WTC11 (cell line): Measurements from ENCODE around the gene BCS1L. TPM values are rescaled to one million over a fixed set of nuclear protein-coding genes. Genes with fewer than 3 reads are reported as not detected.

Source experiments
- ATAC-seq: fragments of 200-7000 bp; cut with Tn5 transposase; 2 replicates; pipeline ENCODE4 v1.10.0; 2021; ENCODE audit warnings: mild to moderate bottlenecking, moderate library complexity
- CTCF ChIA-PET: fragments of 300-600 bp; sonication (Branson Sonifier 250); formaldehyde crosslinking; loops from one replicate; lab custom pipeline; 2021; ENCODE audit warnings: antibody characterized with exemption; lab: Charles Lee
- POLR2A ChIA-PET: fragments of 350-600 bp; sonication (Branson Sonifier 250); formaldehyde crosslinking; loops from one replicate; lab custom pipeline; 2021; ENCODE audit warnings: antibody characterized with exemption; lab: Charles Lee
- DNase-seq: peaks from one replicate; pipeline ENCODE4 v3.0.0; 2021; ENCODE audit warnings: low spot score
- H3K27ac Mint-ChIP-seq: 2 replicates; pipeline ENCODE4 v1.8.0; 2021; ENCODE audit warnings: mixed read lengths
- H3K27me3 Mint-ChIP-seq: 2 replicates; pipeline ENCODE4 v1.8.0; 2021; ENCODE audit warnings: low read depth, mild to moderate bottlenecking, moderate library complexity, mixed read lengths
- H3K36me3 Mint-ChIP-seq: 2 replicates; pipeline ENCODE4 v1.8.0; 2021; ENCODE audit warnings: mixed read lengths
- H3K4me1 Mint-ChIP-seq: 2 replicates; pipeline ENCODE4 v1.8.0; 2022; ENCODE audit warnings: mixed read lengths
- H3K4me3 Mint-ChIP-seq: 2 replicates; pipeline ENCODE4 v1.8.0; 2021; ENCODE audit warnings: mild to moderate bottlenecking, moderate library complexity, mixed read lengths
- H3K9me3 Mint-ChIP-seq: 2 replicates; pipeline ENCODE4 v1.8.0; 2021; ENCODE audit warnings: mixed read lengths
- CBFB ChIP-seq: sonication (generic); formaldehyde crosslinking; IDR thresholded peaks from 2 replicates; pipeline ENCODE4 v1.8.1; 2022; ENCODE audit warnings: mild to moderate bottlenecking, low read depth, missing genetic modification reagents
- CREB1 ChIP-seq: sonication (generic); formaldehyde crosslinking; IDR thresholded peaks from 2 replicates; pipeline ENCODE4 v1.8.0; 2023; ENCODE audit warnings: mild to moderate bottlenecking, missing genetic modification reagents
- EMX1 ChIP-seq: fragments of 250-450 bp; sonication (Bioruptor Pico); IDR thresholded peaks from 2 replicates; pipeline ENCODE4 v1.8.0; 2021; ENCODE audit warnings: mild to moderate bottlenecking
- ETV6 ChIP-seq: sonication (generic); formaldehyde crosslinking; IDR thresholded peaks from 2 replicates; pipeline ENCODE4 v1.8.1; 2022; ENCODE audit warnings: mild to moderate bottlenecking, missing genetic modification reagents
- FOXP1 ChIP-seq: sonication (generic); formaldehyde crosslinking; IDR thresholded peaks from 2 replicates; pipeline ENCODE4 v1.8.0; 2022; ENCODE audit warnings: missing genetic modification reagents, mild to moderate bottlenecking, moderate library complexity, borderline replicate concordance
- HMGA2 ChIP-seq: fragments of 250-450 bp; sonication (Bioruptor Pico); IDR thresholded peaks from 2 replicates; pipeline ENCODE4 v1.4.0; 2021; ENCODE audit warnings: mild to moderate bottlenecking, moderate library complexity
- JAZF1 ChIP-seq: fragments of 250-450 bp; sonication (Bioruptor Pico); IDR thresholded peaks from 2 replicates; pipeline ENCODE4 v1.9.0; 2021; ENCODE audit warnings: moderate library complexity, mild to moderate bottlenecking, inconsistent platforms
- NR1H2 ChIP-seq: sonication (generic); formaldehyde crosslinking; IDR thresholded peaks from 2 replicates; pipeline ENCODE4 v1.9.0; 2021; ENCODE audit warnings: mild to moderate bottlenecking, moderate library complexity, missing genetic modification reagents
- RORB ChIP-seq: fragments of 250-450 bp; sonication (Bioruptor Pico); IDR thresholded peaks from 2 replicates; pipeline ENCODE4 v1.9.0; 2021; ENCODE audit warnings: mild to moderate bottlenecking
- TEAD4 ChIP-seq: sonication (generic); formaldehyde crosslinking; IDR thresholded peaks from 2 replicates; pipeline ENCODE4 v1.8.0; 2022; ENCODE audit warnings: mild to moderate bottlenecking, missing genetic modification reagents
- TP53 ChIP-seq: sonication (generic); formaldehyde crosslinking; IDR thresholded peaks from 2 replicates; pipeline ENCODE4 v1.8.1; 2023; ENCODE audit warnings: mild to moderate bottlenecking, missing genetic modification reagents
- ZNF219 ChIP-seq: sonication (generic); formaldehyde crosslinking; IDR thresholded peaks from 2 replicates; pipeline ENCODE4 v1.8.0; 2023; ENCODE audit warnings: missing genetic modification reagents, mild to moderate bottlenecking, borderline replicate concordance
- ZNF263 ChIP-seq: sonication (generic); formaldehyde crosslinking; IDR thresholded peaks from 2 replicates; pipeline ENCODE4 v1.8.1; 2022; ENCODE audit warnings: low read depth, mild to moderate bottlenecking, moderate library complexity, missing genetic modification reagents
- ZNF671 ChIP-seq: fragments of 250-450 bp; sonication (Bioruptor Pico); IDR thresholded peaks from 2 replicates; pipeline ENCODE4 v1.8.0; 2021; ENCODE audit warnings: mild to moderate bottlenecking
- total RNA-seq: library from RNA; stranded (reverse); gene quantifications from 3 replicates; pipeline ENCODE4 v1.2.3, GENCODE V29; 2021
- TF ChIP-seq, protein P1 (sequence below): fragments of 250-450 bp; sonication (Bioruptor Pico); IDR thresholded peaks from 2 replicates; pipeline ENCODE4 v1.9.0; 2021; ENCODE audit warnings: mild to moderate bottlenecking
- TF ChIP-seq, protein P2 (sequence below): sonication (generic); formaldehyde crosslinking; IDR thresholded peaks from 2 replicates; pipeline ENCODE4 v1.8.1; 2022; ENCODE audit warnings: mild to moderate bottlenecking, moderate library complexity, missing genetic modification reagents
- TF ChIP-seq, protein P3 (sequence below): sonication (generic); formaldehyde crosslinking; IDR thresholded peaks from 2 replicates; pipeline ENCODE4 v1.8.1; 2023; ENCODE audit warnings: mild to moderate bottlenecking, missing genetic modification reagents
- TF ChIP-seq, protein P4 (sequence below): fragments of 250-450 bp; sonication (Bioruptor Pico); IDR thresholded peaks from 2 replicates; pipeline ENCODE4 v1.9.0; 2021; ENCODE audit warnings: moderate library complexity, mild to moderate bottlenecking, inconsistent platforms, borderline replicate concordance
- TF ChIP-seq, protein P5 (sequence below): sonication (generic); formaldehyde crosslinking; IDR thresholded peaks from 2 replicates; pipeline ENCODE4 v1.8.0; 2022; ENCODE audit warnings: missing genetic modification reagents
- TF ChIP-seq, protein P6 (sequence below): fragments of 250-450 bp; sonication (Bioruptor Pico); IDR thresholded peaks from 2 replicates; pipeline ENCODE4 v2.1.2; 2022; ENCODE audit warnings: mild to moderate bottlenecking, moderate library complexity

Gene BCS1L
- total RNA-seq, 1 experiment from 2014 or later, result 32.7 TPM

DNA sequence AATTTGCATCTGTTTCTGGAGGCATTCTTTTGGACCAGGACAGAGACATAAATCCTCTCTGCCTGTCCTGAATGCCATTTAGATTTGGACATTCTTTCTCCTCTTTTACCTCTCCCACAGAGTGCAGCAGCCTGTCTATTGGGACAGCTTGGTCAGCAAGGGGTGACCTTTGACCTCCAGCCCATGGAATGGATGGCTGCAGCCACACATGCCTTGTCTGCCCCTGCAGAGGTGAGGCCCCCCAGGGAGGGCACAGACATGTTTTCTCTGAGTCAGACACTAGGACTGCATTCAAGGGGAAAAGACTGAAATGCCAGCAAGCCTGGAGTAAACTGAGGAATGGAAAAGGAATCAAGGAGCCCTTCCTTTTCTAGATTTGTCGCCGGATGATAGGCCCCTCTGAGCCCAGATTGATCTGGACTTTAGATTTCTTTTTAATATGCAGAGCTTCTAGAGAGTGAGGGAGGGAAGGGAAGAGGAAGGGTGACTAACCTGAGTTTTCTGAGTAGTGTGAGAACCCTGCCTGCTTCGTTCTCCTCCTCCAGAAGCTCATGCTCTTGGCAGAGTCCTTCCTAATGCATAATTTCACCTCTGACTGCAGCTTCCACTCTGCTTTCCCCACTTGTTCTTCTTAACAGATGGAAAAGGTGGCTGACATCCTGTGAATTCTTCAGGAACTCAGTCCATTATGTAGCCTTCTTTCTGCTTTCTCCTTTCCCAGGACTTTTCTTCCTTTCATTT is 35.1 kb downstream of the BCS1L start (continued):
- TF ChIP-seq, protein P1, sequence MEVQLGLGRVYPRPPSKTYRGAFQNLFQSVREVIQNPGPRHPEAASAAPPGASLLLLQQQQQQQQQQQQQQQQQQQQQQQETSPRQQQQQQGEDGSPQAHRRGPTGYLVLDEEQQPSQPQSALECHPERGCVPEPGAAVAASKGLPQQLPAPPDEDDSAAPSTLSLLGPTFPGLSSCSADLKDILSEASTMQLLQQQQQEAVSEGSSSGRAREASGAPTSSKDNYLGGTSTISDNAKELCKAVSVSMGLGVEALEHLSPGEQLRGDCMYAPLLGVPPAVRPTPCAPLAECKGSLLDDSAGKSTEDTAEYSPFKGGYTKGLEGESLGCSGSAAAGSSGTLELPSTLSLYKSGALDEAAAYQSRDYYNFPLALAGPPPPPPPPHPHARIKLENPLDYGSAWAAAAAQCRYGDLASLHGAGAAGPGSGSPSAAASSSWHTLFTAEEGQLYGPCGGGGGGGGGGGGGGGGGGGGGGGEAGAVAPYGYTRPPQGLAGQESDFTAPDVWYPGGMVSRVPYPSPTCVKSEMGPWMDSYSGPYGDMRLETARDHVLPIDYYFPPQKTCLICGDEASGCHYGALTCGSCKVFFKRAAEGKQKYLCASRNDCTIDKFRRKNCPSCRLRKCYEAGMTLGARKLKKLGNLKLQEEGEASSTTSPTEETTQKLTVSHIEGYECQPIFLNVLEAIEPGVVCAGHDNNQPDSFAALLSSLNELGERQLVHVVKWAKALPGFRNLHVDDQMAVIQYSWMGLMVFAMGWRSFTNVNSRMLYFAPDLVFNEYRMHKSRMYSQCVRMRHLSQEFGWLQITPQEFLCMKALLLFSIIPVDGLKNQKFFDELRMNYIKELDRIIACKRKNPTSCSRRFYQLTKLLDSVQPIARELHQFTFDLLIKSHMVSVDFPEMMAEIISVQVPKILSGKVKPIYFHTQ (CRISPR knock-in tag), result no peak
- TF ChIP-seq RORB (CRISPR knock-in tag) (no peak), ZNF219 (CRISPR knock-in tag) (no peak), ZNF671 (CRISPR knock-in tag) (no peak), ZNF263 (CRISPR knock-in tag) (no peak), FOXP1 (CRISPR knock-in tag) (no peak), TP53 (no peak), JAZF1 (CRISPR knock-in tag) (no peak), NR1H2 (CRISPR knock-in tag) (no peak)
- TF ChIP-seq, protein P2, sequence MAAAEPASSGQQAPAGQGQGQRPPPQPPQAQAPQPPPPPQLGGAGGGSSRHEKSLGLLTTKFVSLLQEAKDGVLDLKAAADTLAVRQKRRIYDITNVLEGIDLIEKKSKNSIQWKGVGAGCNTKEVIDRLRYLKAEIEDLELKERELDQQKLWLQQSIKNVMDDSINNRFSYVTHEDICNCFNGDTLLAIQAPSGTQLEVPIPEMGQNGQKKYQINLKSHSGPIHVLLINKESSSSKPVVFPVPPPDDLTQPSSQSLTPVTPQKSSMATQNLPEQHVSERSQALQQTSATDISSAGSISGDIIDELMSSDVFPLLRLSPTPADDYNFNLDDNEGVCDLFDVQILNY (CRISPR knock-in tag), result no peak
- TF ChIP-seq, protein P3, sequence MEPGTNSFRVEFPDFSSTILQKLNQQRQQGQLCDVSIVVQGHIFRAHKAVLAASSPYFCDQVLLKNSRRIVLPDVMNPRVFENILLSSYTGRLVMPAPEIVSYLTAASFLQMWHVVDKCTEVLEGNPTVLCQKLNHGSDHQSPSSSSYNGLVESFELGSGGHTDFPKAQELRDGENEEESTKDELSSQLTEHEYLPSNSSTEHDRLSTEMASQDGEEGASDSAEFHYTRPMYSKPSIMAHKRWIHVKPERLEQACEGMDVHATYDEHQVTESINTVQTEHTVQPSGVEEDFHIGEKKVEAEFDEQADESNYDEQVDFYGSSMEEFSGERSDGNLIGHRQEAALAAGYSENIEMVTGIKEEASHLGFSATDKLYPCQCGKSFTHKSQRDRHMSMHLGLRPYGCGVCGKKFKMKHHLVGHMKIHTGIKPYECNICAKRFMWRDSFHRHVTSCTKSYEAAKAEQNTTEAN (CRISPR knock-in tag), result no peak
- TF ChIP-seq, protein P4, sequence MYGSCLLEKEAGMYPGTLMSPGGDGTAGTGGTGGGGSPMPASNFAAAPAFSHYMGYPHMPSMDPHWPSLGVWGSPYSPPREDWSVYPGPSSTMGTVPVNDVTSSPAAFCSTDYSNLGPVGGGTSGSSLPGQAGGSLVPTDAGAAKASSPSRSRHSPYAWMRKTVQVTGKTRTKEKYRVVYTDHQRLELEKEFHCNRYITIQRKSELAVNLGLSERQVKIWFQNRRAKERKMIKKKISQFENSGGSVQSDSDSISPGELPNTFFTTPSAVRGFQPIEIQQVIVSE (CRISPR knock-in tag), result no peak
- TF ChIP-seq, all 79 proteins: peak for 0

DNA sequence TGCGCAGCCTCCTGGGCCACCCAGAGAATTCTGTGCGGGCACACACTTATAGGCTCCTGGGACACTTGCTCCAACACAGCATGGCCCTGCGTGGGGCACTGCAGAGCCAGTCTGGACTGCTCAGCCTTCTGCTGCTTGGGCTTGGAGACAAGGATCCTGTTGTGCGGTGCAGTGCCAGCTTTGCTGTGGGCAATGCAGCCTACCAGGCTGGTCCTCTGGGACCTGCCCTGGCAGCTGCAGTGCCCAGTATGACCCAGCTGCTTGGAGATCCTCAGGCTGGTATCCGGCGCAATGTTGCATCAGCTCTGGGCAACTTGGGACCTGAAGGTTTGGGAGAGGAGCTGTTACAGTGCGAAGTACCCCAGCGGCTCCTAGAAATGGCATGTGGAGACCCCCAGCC is 39.4 kb downstream of the BCS1L start:
- no peak overlapping the region for H3K27ac Mint-ChIP-seq
- ChIA-PET POLR2A (no interaction called here), CTCF (interaction anchor here (1.3 kb wide), 1 partner anchor 12 kb away, joined by 5 read pairs; the partner anchor contains the start of gene TTLL4)
- H3K4me1 Mint-ChIP-seq, result no peaks in the 10 kb centered on the region
- no peak overlapping the region for H3K4me3 Mint-ChIP-seq
- no peaks in the 10 kb centered on the region for H3K27me3 Mint-ChIP-seq
- H3K36me3 Mint-ChIP-seq, result peaks cover 8% of the 10 kb centered on the region
- H3K9me3 Mint-ChIP-seq, result no peaks in the 10 kb centered on the region
- no peak for DNase-seq
- ATAC-seq, result no peak
- no peak for TF ChIP-seq CBFB (CRISPR knock-in tag)
- no peak for TF ChIP-seq ETV6 (CRISPR knock-in tag)
- TF ChIP-seq, protein P5, sequence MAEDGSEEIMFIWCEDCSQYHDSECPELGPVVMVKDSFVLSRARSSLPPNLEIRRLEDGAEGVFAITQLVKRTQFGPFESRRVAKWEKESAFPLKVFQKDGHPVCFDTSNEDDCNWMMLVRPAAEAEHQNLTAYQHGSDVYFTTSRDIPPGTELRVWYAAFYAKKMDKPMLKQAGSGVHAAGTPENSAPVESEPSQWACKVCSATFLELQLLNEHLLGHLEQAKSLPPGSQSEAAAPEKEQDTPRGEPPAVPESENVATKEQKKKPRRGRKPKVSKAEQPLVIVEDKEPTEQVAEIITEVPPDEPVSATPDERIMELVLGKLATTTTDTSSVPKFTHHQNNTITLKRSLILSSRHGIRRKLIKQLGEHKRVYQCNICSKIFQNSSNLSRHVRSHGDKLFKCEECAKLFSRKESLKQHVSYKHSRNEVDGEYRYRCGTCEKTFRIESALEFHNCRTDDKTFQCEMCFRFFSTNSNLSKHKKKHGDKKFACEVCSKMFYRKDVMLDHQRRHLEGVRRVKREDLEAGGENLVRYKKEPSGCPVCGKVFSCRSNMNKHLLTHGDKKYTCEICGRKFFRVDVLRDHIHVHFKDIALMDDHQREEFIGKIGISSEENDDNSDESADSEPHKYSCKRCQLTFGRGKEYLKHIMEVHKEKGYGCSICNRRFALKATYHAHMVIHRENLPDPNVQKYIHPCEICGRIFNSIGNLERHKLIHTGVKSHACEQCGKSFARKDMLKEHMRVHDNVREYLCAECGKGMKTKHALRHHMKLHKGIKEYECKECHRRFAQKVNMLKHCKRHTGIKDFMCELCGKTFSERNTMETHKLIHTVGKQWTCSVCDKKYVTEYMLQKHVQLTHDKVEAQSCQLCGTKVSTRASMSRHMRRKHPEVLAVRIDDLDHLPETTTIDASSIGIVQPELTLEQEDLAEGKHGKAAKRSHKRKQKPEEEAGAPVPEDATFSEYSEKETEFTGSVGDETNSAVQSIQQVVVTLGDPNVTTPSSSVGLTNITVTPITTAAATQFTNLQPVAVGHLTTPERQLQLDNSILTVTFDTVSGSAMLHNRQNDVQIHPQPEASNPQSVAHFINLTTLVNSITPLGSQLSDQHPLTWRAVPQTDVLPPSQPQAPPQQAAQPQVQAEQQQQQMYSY (CRISPR knock-in tag), result no peak
- TF ChIP-seq TEAD4 (CRISPR knock-in tag), result no peak
- no peak for TF ChIP-seq CREB1 (CRISPR knock-in tag)
- TF ChIP-seq EMX1 (CRISPR knock-in tag), result no peak
- TF ChIP-seq HMGA2 (CRISPR knock-in tag), result no peak
- TF ChIP-seq, protein P6, sequence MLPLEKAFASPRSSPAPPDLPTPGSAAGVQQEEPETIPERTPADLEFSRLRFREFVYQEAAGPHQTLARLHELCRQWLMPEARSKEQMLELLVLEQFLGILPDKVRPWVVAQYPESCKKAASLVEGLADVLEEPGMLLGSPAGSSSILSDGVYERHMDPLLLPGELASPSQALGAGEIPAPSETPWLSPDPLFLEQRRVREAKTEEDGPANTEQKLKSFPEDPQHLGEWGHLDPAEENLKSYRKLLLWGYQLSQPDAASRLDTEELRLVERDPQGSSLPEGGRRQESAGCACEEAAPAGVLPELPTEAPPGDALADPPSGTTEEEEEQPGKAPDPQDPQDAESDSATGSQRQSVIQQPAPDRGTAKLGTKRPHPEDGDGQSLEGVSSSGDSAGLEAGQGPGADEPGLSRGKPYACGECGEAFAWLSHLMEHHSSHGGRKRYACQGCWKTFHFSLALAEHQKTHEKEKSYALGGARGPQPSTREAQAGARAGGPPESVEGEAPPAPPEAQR (CRISPR knock-in tag), result no peak
